Hepatocyte (in vitro differentiated cells): ENCODE results near the gene KAT2B.

Experiments used
- CTCF ChIP-seq: fragments of 200-600 bp; sonication (generic); IDR thresholded peaks from 2 replicates; pipeline ENCODE4 v1.5.1; 2016; ENCODE audit warnings: antibody characterized with exemption, mild to moderate bottlenecking; ENCODE audit not compliant: poor library complexity
- EZH2phosphoT487 ChIP-seq: fragments of 200-600 bp; sonication (generic); IDR thresholded peaks from one replicate; pipeline ENCODE4 v1.6.1; 2018; ENCODE audit warnings: antibody characterized with exemption, mild to moderate bottlenecking, low read depth, moderate library complexity; ENCODE audit not compliant: unreplicated experiment, severe bottlenecking

- TF ChIP-seq CTCF (no peak), EZH2phosphoT487 (no peak)
Measured at GRCh38 chr3:20028905-20029331, 11.3 kb upstream of the KAT2B start.
